MG63 (cell line): ENCODE measurements around the gene PLXNB3. TPM values are rescaled to one million over a fixed set of nuclear protein-coding genes. Genes with fewer than 3 reads are reported as not detected.
A peak's percentile ranks its signal among the peaks of the same experiment; 100 is the strongest.
"Not testable (repeated sequence)": the region's sequence is repeated elsewhere in the genome, so short reads cannot be mapped to it uniquely, and the experiment has no call there.

Experiments
- DNase-seq: peaks from one replicate; pipeline ENCODE4 v3.0.0-alpha.2; 2020
- H3K27me3 ChIP-seq: fragments of 250-450 bp; sonication (Bioruptor Pico); 2 replicates; pipeline ENCODE4 v1.5.1; 2020; ENCODE audit warnings: mild to moderate bottlenecking, moderate library complexity
- H3K36me3 ChIP-seq: fragments of 250-450 bp; sonication (Bioruptor Pico); 2 replicates; pipeline ENCODE4 v1.5.1; 2020; ENCODE audit warnings: mild to moderate bottlenecking, moderate library complexity
- H3K4me3 ChIP-seq: fragments of 250-450 bp; sonication (Bioruptor Pico); 2 replicates; pipeline ENCODE4 v1.5.1; 2020; ENCODE audit warnings: mild to moderate bottlenecking, moderate library complexity
- H3K9me3 ChIP-seq: fragments of 250-450 bp; sonication (Bioruptor Pico); 2 replicates; pipeline ENCODE4 v1.5.1; 2020; ENCODE audit warnings: mild to moderate bottlenecking, moderate library complexity
- total RNA-seq: library from RNA; depleted of rRNA; stranded (reverse); fragments of >200 nt; shearing (Covaris generic); gene quantifications from 2 replicates; pipeline ENCODE4 v1.2.3, GENCODE V29; 2014; ENCODE audit warnings: low replicate concordance

The PLXNB3 gene
- total RNA-seq, 1 experiment from 2014 or later = 7.5 TPM

GRCh38 chrX:153742796-153743467 lies 21.1 kb upstream of the PLXNB3 start:
- H3K36me3 ChIP-seq, H3K27me3 ChIP-seq, H3K4me3 ChIP-seq, H3K9me3 ChIP-seq, DNase-seq: not testable (repeated sequence)

- not testable (repeated sequence) for H3K4me3 ChIP-seq, H3K27me3 ChIP-seq, H3K36me3 ChIP-seq, H3K9me3 ChIP-seq, DNase-seq
Measured at GRCh38 chrX:153743468-153744209, 20.4 kb upstream of the PLXNB3 start.

- Histone ChIP-seq H3K9me3 (no peaks in the 10 kb centered on the region), H3K27me3 (no peaks in the 10 kb centered on the region), H3K36me3 (no peaks in the 10 kb centered on the region), H3K4me3 (no peak overlapping the region)
- no peak for DNase-seq
Measured at GRCh38 chrX:153744210-153745066, 19.6 kb upstream of the PLXNB3 start.

- not testable (repeated sequence) for H3K4me3 ChIP-seq, DNase-seq, H3K9me3 ChIP-seq, H3K27me3 ChIP-seq, H3K36me3 ChIP-seq
Measured at GRCh38 chrX:153745067-153745433, 19.0 kb upstream of the PLXNB3 start.

- H3K27me3 ChIP-seq = no peaks in the 10 kb centered on the region
- DNase-seq = no peak
- H3K4me3 ChIP-seq = no peak overlapping the region
- no peaks in the 10 kb centered on the region for H3K9me3 ChIP-seq
- no peaks in the 10 kb centered on the region for H3K36me3 ChIP-seq
Measured at GRCh38 chrX:153746359-153746758, 17.7 kb upstream of the PLXNB3 start.

- not testable (repeated sequence) for H3K9me3 ChIP-seq, H3K36me3 ChIP-seq, DNase-seq, H3K4me3 ChIP-seq, H3K27me3 ChIP-seq
Measured at GRCh38 chrX:153746991-153747390, 17.1 kb upstream of the PLXNB3 start.

- DNase-seq, H3K27me3 ChIP-seq, H3K36me3 ChIP-seq, H3K9me3 ChIP-seq, H3K4me3 ChIP-seq: not testable (repeated sequence)
Measured at GRCh38 chrX:153749017-153749416, 15.0 kb upstream of the PLXNB3 start.

- no peak overlapping the region for H3K4me3 ChIP-seq
- H3K9me3 ChIP-seq = no peaks in the 10 kb centered on the region
- no peak for DNase-seq
- no peaks in the 10 kb centered on the region for H3K27me3 ChIP-seq
- H3K36me3 ChIP-seq = no peaks in the 10 kb centered on the region
Measured at GRCh38 chrX:153750127-153750774, 13.8 kb upstream of the PLXNB3 start.

GRCh38 chrX:153755136-153755535 lies 8.9 kb upstream of the PLXNB3 start:
- H3K4me3 ChIP-seq = no peak overlapping the region
- DNase-seq = no peak
- H3K36me3 ChIP-seq = no peaks in the 10 kb centered on the region; the same call in 1 of the 2 replicates
- H3K9me3 ChIP-seq = no peaks in the 10 kb centered on the region
- H3K27me3 ChIP-seq = no peaks in the 10 kb centered on the region

GRCh38 chrX:153761863-153762262 lies 2.2 kb upstream of the PLXNB3 start:
- no peaks in the 10 kb centered on the region for H3K36me3 ChIP-seq
- no peak for DNase-seq

GRCh38 chrX:153762626-153763173 lies 1.3 kb upstream of the PLXNB3 start:
- Histone ChIP-seq H3K9me3 (no peaks in the 10 kb centered on the region), H3K4me3 (no peak overlapping the region), H3K36me3 (no peaks in the 10 kb centered on the region), H3K27me3 (no peaks in the 10 kb centered on the region)
- DNase-seq = no peak

More at GRCh38 chrX:153761863-153762262, 2.2 kb upstream of the PLXNB3 start:
- no peaks in the 10 kb centered on the region for H3K27me3 ChIP-seq
- no peak overlapping the region for H3K4me3 ChIP-seq
- H3K9me3 ChIP-seq = no peaks in the 10 kb centered on the region

GRCh38 chrX:153763298-153763932 lies 634 bp upstream of the PLXNB3 start:
- Histone ChIP-seq H3K4me3 (no peak overlapping the region), H3K36me3 (no peaks in the 10 kb centered on the region), H3K9me3 (no peaks in the 10 kb centered on the region), H3K27me3 (no peaks in the 10 kb centered on the region)
- no peak for DNase-seq

- Histone ChIP-seq H3K4me3 (no peak overlapping the region; the same call in none of the 2 replicates), H3K27me3 (no peaks in the 10 kb centered on the region), H3K36me3 (no peaks in the 10 kb centered on the region), H3K9me3 (no peaks in the 10 kb centered on the region)
- no peak for DNase-seq
Measured at GRCh38 chrX:153764786-153765137, 713 bp downstream of the PLXNB3 start.

- Histone ChIP-seq H3K9me3 (no peaks in the 10 kb centered on the region), H3K36me3 (no peaks in the 10 kb centered on the region), H3K4me3 (peak overlapping the region; percentile 48), H3K27me3 (no peaks in the 10 kb centered on the region)
- DNase-seq = peak; percentile 19
Measured at GRCh38 chrX:153765138-153766079, 1.4 kb downstream of the PLXNB3 start.

- Histone ChIP-seq H3K27me3 (no peaks in the 10 kb centered on the region), H3K9me3 (no peaks in the 10 kb centered on the region), H3K36me3 (no peaks in the 10 kb centered on the region), H3K4me3 (peak overlapping the region; percentile 48)
- peak; percentile 66 for DNase-seq
Measured at GRCh38 chrX:153766098-153766817, 2.2 kb downstream of the PLXNB3 start.
